IPS-11a (cell line): ENCODE results near the gene SF3A2.

ENCODE experiments used
- H3K4me3 ChIP-seq: one replicate; pipeline ENCODE4 v1.5.1; 2013; ENCODE audit warnings: low read depth, low read length, control low read depth

SF3A2 gene

GRCh38 chr19:2226051-2226839 is 10.4 kb upstream of the SF3A2 start:
- no peak overlapping the region for H3K4me3 ChIP-seq

DNA sequence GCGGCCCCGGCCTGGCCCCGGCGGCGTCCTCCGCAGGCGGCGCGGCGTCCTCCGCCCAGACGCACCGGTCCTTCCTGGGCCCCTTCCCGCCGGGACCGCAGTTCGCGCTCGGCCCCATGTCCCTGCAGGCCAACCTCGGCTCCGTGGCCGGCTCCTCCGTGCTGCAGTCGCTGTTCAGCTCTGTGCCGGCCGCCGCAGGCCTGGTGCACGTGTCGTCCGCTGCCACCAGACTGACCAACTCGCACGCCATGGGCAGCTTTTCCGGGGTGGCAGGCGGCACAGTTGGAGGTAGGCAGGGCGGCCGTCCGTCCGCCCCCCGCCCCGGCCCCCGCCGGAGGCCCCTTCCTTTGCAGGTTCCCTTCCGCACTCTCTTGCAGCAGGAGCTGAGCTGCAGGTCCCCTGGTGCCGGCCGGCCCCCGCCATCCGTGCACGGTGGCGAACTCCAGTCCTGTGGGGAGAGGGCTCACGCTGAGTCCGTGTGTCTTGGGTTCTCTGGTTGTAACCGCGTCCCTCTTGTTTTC is 9.7 kb upstream of the SF3A2 start:
- H3K4me3 ChIP-seq, result no peak overlapping the region

- no peak overlapping the region for H3K4me3 ChIP-seq
These were observed 9.0 kb upstream of the SF3A2 start for GRCh38 chr19:2227415-2228156.

DNA sequence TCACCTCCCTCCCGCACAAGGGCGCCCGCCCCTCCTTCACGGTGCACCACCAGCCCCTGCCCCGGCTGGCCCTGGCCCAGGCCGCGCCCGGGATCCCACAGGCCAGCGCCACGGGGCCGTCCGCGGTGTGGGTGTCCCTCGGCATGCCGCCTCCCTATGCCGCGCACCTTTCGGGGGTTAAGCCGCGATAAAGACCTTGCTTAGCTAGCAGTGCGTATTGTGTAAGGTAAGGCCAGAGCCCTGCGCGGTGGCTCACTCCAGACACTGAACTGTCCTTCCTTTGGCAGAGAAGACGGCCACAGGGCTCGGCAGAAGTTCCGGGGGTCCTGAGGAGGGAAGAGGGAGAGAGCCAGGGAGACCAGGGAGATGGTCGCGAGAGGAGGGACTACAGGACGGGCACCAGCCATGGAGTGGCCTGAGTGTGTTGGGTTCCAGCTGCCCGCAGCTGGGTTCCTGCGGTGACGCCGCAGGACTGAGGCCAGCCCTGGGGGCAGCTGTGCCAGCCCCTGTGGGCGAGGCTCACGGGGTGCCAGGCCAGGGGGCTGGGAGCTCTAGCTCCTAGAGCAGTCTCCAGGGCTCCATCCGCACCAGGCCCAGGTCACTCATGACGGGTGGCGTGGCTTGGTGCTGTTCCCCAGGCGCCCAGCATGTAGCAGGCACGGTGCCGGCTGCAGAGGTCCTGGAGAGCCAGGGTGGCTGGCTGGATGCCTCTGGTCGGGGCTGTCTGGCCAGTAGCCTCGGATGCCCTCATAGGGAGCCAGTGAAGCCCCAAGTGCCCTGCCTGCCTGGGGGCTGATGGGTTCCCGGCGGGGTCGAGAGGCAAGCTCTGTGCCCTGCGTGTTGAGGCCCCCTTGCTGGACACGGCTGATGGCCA is 8.2 kb upstream of the SF3A2 start:
- H3K4me3 ChIP-seq, result no peak overlapping the region

DNA sequence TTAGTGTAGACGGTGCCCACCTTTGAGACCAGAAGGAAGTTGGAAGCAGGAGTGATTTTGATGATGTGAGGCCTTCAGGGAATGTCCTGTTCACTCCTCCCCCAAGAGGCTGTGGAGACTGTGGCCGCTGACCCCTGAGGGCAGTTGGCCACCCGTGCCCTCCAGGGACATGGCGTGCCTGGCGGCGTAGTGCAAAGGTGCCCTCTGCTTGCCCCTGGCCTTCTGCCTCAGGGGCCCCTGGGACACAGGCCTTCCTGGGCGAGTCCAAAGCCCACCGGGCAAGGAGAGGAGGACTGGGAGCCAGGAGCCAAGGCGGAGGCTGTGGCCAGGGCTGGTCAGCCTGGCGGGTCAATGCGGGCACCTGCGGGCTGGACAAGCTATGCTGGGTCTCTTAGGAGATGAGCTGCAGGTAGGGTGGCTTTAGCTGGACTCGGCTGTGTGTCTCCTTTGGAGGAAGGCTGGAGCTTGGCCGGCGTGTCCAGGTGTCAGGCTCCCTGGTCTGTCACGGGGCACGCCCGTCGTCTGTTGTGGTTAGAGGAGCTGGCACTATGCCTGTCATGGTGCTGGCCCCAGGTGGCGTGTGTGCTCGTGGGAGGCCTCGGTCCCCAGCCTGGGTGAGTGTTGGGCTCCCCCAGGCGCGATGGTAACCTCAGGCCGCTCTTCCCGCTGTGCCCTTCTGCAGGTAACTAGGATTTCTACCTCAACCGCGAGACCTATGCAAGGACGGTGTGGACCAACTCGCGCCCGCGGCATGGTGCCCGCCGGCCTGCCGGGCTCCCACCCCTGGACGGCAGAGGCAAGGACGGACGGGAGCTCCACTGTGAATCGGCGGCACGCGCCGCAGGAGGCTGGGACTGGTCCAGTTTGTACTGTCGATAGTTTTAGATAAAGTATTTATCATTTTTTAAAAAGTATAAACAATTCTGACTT is 7.3 kb upstream of the SF3A2 start:
- no peak overlapping the region for H3K4me3 ChIP-seq

DNA sequence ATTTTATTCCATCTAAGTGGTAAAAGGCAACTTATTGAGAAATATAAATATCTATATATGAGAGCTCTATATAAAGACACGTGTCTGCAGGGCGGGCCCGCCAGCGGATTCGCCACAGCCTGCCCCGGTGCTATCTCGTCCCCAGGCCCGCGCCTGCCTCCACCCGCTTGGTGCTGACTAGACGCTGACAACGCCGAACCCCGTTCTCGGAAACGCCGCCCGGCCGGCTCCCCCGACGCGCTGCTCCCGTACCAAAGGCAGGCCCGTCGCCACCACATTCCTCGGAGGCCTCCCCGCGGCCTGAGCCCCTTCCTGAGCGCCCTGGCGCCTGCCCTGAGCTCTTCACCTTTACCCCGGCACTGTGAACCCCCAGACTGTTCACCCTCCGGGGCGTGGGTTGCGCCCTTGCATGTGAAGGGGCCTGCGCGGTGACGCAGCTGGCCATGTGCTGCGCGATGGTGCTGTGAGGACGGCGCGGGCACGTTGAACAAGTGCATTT is 6.5 kb upstream of the SF3A2 start:
- no peak overlapping the region for H3K4me3 ChIP-seq

DNA sequence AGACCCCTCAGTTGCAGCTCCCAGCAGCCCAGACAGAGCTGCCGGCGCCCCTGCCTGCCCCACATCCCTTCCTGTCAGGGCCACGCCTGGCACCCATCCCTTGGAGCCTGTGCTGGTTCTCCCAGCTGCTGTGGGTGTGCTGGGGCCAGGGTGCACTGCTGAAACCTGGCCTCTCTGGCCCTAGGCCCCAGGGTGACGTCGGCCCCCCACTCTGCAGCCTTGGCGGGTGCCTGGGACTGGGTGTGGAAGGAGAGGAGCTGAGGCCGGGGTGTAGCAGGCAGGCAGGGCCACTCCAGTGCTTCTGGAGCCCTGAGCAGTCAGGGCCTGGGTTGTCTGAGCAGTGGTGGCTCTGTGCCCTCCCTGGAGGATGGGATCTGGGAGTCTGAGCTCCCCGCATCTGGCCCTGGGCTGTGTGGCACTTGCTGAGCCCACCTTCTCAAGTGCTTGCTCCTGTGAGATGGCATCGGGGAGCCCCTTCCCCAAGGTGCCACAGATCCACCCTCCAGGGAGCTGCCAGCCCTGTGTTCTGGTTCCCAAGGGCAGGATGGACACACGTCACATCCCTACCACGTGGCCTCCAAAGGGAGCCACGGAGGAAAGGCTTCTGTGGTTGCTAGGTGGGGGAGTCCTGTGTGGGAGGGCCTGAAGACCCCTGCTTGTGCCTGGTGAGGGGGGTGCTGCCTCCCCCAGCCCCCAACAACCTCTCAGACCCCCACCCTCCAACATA is 5.7 kb upstream of the SF3A2 start:
- no peak overlapping the region for H3K4me3 ChIP-seq

- H3K4me3 ChIP-seq, result no peak overlapping the region
These were observed 4.9 kb upstream of the SF3A2 start for GRCh38 chr19:2231621-2232221.

DNA sequence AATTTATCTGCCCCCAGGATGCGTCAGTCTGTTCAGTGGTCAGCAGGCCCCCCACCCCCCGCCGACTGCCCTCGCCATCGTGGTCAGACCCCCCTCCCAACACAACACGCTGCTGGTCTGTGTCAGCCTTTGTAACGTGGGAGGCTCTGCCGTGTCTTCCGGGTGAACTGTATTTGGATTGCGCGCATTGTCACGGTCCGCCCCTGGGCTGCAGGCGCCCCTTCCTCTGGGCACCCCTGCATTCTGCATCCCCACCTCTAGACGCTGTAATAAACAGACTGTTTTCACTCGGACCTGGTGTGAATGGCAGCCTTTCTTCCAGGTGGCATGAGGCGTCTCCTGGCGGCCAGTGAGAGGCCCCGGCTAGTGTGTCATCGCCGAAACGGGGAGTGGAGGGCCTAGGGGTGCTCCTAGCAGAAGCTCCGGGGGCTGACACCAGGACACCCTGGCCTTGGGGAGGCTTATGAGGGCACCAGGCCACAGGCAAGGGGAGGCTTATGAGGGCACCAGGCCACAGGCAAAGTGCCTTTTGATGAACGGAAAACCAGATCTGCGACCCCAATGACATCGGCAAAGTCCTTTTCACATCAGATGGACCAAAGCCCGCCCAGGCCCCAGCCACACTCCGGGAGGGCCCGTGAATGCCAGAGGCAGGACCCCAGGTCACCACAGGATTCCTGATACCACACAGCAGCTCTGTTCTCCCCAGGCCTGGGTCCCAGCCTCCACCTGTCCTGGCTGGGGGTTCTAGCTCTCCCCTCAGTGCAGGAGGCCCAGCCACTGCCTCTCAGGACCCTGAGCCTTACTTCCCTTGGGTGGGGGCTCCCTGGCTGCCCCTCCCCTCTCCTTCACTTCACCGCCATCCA is 4.1 kb upstream of the SF3A2 start:
- no peak overlapping the region for H3K4me3 ChIP-seq

DNA sequence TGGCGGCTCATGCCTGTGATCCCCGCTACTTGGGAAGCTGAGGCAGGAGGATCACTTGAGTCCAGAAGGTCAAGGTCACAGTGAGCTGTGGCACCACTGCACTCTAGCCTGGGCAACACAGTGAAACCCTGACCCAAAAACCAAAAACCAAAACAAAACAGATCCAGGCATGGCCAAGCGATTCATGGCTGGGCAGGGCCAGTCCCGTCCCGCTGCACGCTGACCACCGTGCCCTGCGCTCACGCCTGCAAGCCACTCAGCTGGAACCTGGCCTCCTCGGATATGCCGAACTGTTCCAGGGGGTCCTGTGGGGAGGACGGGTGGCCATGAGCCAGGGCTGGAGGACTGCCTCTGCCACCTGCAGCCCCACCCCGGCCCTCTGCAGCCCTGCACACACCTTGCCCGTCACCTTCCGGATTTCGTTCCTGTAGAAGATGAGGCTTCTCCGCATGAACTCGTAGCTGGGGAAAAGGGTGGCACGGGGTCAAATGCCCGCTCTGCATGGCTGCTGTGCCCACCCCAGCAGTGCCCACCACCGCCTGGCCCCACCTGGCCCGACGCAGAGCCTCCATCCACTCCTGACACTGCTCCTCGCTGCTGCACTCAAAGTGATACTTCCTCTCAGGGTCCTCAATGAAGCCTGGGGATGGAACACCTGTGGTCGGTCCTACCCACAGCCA is 2.9 kb upstream of the SF3A2 start:
- H3K4me3 ChIP-seq, result no peak overlapping the region

GRCh38 chr19:2234996-2235380 is 1.6 kb upstream of the SF3A2 start:
- H3K4me3 ChIP-seq, result peak overlapping the region; percentile 71

GRCh38 chr19:2235381-2236063 is 1.1 kb upstream of the SF3A2 start:
- H3K4me3 ChIP-seq, result peak overlapping the region; percentile 71

DNA sequence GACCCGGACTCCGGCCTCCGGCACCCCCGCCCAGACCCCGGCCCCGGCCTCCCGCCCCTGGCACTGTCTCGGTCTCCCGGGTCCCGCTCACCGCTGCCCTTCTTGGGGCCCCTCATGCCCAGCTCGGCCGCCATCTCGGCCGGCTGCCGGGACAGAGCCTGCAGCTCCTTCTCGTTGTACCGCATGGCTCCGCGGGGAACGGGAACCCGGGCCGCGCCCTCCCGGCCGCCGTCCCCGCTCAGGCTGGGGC is 635 bp upstream of the SF3A2 start:
- peak overlapping the region; percentile 71 for H3K4me3 ChIP-seq

DNA sequence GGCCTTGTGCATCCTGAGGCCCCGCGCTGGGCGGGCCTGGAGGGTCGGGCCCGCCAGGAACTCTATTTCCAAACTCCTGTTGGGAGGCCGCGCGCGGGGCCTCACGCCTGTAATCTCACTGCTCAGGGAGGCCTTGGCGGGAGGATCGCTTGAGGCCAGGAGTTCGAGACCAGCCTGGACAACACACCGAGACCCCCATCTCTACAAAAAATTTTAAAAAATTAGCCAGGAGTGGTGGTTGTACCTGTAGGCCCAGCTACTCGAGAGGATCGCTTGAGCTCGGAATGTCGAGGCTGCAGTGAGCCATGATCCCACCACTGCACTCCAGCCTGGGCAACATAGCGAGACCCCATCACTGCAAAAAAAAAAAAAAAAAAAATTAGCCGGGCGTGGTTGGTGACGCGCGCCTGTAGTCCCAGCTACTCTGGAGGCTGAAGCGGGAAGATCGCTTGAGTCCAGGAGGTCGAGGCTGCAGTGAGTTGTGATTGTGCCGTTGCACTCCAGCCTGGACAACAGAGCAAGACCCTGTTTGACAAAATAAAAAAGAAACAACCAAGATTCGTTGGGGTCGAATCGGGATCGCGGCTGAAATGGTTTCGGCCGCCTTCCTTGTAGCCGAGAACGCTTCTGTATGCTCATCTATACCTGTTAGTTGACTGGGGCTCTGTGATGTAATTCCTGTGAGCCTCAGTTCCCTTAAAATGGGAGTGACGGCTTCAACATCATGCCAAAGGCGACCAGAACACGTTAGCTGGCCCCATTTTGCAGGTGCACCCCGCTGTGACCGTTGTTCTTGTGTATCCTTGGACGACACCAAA is 636 bp downstream of the SF3A2 start:
- H3K4me3 ChIP-seq, result peak overlapping the region; percentile 71

- H3K4me3 ChIP-seq, result no peak overlapping the region
These were observed 1.2 kb downstream of the SF3A2 start for GRCh38 chr19:2237869-2238153.

GRCh38 chr19:2239173-2239572 is 2.5 kb downstream of the SF3A2 start:
- no peak overlapping the region for H3K4me3 ChIP-seq
